HG02623 (cell line): ENCODE results near the gene KCP.
A peak's percentile ranks its signal among the peaks of the same experiment; 100 is the strongest.

ENCODE experiments used
- ATAC-seq: cut with Tn5 transposase; IDR thresholded peaks from one replicate; pipeline ENCODE4 v1.9.1; 2021; ENCODE audit warnings: moderate library complexity; ENCODE audit not compliant: unreplicated experiment

The KCP gene

GRCh38 chr7:128876586-128876977 is 33.9 kb downstream of the KCP start:
- no peak for ATAC-seq

- ATAC-seq: no peak
Observed at GRCh38 chr7:128876127-128876526, 34.4 kb downstream of the KCP start.

GRCh38 chr7:128875523-128875948 is 35.0 kb downstream of the KCP start:
- ATAC-seq: no peak

GRCh38 chr7:128874140-128875031 is 36.1 kb downstream of the KCP start:
- ATAC-seq: no peak

GRCh38 chr7:128873234-128873633 is 37.3 kb downstream of the KCP start:
- ATAC-seq: no peak

GRCh38 chr7:128872394-128872824 is 38.1 kb downstream of the KCP start:
- no peak for ATAC-seq

- ATAC-seq: no peak
Observed at GRCh38 chr7:128871050-128871449, 39.5 kb downstream of the KCP start.

GRCh38 chr7:128869944-128870285 is 40.6 kb downstream of the KCP start:
- ATAC-seq: peak; percentile 15

- ATAC-seq: peak; percentile 45
Observed at GRCh38 chr7:128869138-128869943, 41.2 kb downstream of the KCP start.

- no peak for ATAC-seq
Observed at GRCh38 chr7:128868624-128869137, 41.8 kb downstream of the KCP start.

GRCh38 chr7:128867842-128868623 is 42.5 kb downstream of the KCP start:
- ATAC-seq: no peak

- ATAC-seq: no peak
Observed at GRCh38 chr7:128867241-128867640, 43.3 kb downstream of the KCP start.

- ATAC-seq: no peak
Observed at GRCh38 chr7:128865996-128866877, 44.3 kb downstream of the KCP start.

- ATAC-seq: no peak
Observed at GRCh38 chr7:128865303-128865702, 45.2 kb downstream of the KCP start.

GRCh38 chr7:128863433-128863989 is 47.0 kb downstream of the KCP start:
- ATAC-seq: peak; percentile 31

GRCh38 chr7:128862571-128863432 is 47.7 kb downstream of the KCP start, which contains the start of gene ATP6V1F:
Gene ATP6V1F, plus strand, starts transcription at chr7:128862856. Its CDS starts 49 bp downstream, at chr7:128862905.
- peak; percentile 86 for ATAC-seq

GRCh38 chr7:128861957-128862570 is 48.4 kb downstream of the KCP start:
- ATAC-seq: no peak
